ENCODE measurements around the gene ZDHHC11B.
"Not testable (repeated sequence)": the region's sequence is repeated elsewhere in the genome, so short reads cannot be mapped to it uniquely, and the experiment has no call there.

Gene ZDHHC11B

GRCh38 chr5:679166-679895 lies 105.2 kb downstream of the ZDHHC11B start:
- DNase-seq (ENCODE audit: extremely low spot score, insufficient read length, low read depth): not testable (repeated sequence)
- peak; percentile 9 for FAIRE-seq

- not testable (repeated sequence) for FAIRE-seq; DNase-seq (ENCODE audit: extremely low spot score, insufficient read length, low read depth)
These were observed 106.0 kb downstream of the ZDHHC11B start for GRCh38 chr5:678521-678920.

GRCh38 chr5:677131-678101 lies 107.1 kb downstream of the ZDHHC11B start:
- DNase-seq (ENCODE audit: extremely low spot score, insufficient read length, low read depth): no peak

GRCh38 chr5:676699-677076 lies 107.8 kb downstream of the ZDHHC11B start:
- FAIRE-seq (no peak), DNase-seq (ENCODE audit: extremely low spot score, insufficient read length, low read depth) (no peak)

More at GRCh38 chr5:677131-678101, 107.1 kb downstream of the ZDHHC11B start:
- no peak for FAIRE-seq

GRCh38 chr5:675871-676698 lies 108.4 kb downstream of the ZDHHC11B start:
- no peak for FAIRE-seq
- DNase-seq (ENCODE audit: extremely low spot score, insufficient read length, low read depth): no peak

GRCh38 chr5:675111-675870 lies 109.2 kb downstream of the ZDHHC11B start:
- DNase-seq (ENCODE audit: extremely low spot score, insufficient read length, low read depth): no peak
- FAIRE-seq: no peak

- FAIRE-seq (no peak), DNase-seq (ENCODE audit: extremely low spot score, insufficient read length, low read depth) (no peak)
These were observed 109.9 kb downstream of the ZDHHC11B start for GRCh38 chr5:674630-675011.

GRCh38 chr5:673831-674629 lies 110.5 kb downstream of the ZDHHC11B start:
- FAIRE-seq (no peak), DNase-seq (ENCODE audit: extremely low spot score, insufficient read length, low read depth) (no peak)

- no peak for FAIRE-seq
- DNase-seq (ENCODE audit: extremely low spot score, insufficient read length, low read depth): no peak
These were observed 111.2 kb downstream of the ZDHHC11B start for GRCh38 chr5:673161-673830.

- FAIRE-seq: no peak
These were observed 112.0 kb downstream of the ZDHHC11B start for GRCh38 chr5:672329-673160.

GRCh38 chr5:671459-672328 lies 112.8 kb downstream of the ZDHHC11B start:
- peak; percentile 42 for DNase-seq (ENCODE audit: extremely low spot score, insufficient read length, low read depth)
- FAIRE-seq: peak; percentile 52

More at GRCh38 chr5:672329-673160, 112.0 kb downstream of the ZDHHC11B start:
- no peak for DNase-seq (ENCODE audit: extremely low spot score, insufficient read length, low read depth)

GRCh38 chr5:670396-671270 lies 113.9 kb downstream of the ZDHHC11B start:
- FAIRE-seq (no peak), DNase-seq (ENCODE audit: extremely low spot score, insufficient read length, low read depth) (no peak)

GRCh38 chr5:669842-670395 lies 114.6 kb downstream of the ZDHHC11B start:
- DNase-seq (ENCODE audit: extremely low spot score, insufficient read length, low read depth): no peak
- no peak for FAIRE-seq

GRCh38 chr5:669111-669841 lies 115.3 kb downstream of the ZDHHC11B start:
- no peak for DNase-seq (ENCODE audit: extremely low spot score, insufficient read length, low read depth)
- no peak for FAIRE-seq
